Caco-2 (cell line): ENCODE results near the gene TEC. TPM values are rescaled to one million over a fixed set of nuclear protein-coding genes. Genes with fewer than 3 reads are reported as not detected.

Experiments used
- BruUV-seq: library from RNA; stranded (reverse); fragments of 400-500 nt; replicated peaks from 2 replicates; lab custom pipeline; 2021; lab: Mats Ljungman, UMichigan
- CTCF ChIA-PET: fragments of 300-600 bp; sonication (Branson Sonifier 250); formaldehyde crosslinking; loops from one replicate; lab custom pipeline; 2022; ENCODE audit warnings: antibody characterized with exemption; lab: Charles Lee
- POLR2A ChIA-PET: fragments of 300-600 bp; sonication (Branson Sonifier 250); formaldehyde crosslinking; loops from one replicate; lab custom pipeline; 2022; ENCODE audit warnings: antibody characterized with exemption; lab: Charles Lee
- DNase-seq, 2 experiments: peaks; one replicate each; pipeline versions ENCODE4 v3.0.0 to v3.0.0-alpha.2; 2020 to 2022
- H3K27me3 ChIP-seq: replicated peaks from 2 replicates; pipeline ENCODE4 v1.6.0; 2011; ENCODE audit warnings: low read length; ENCODE audit not compliant: control insufficient read depth, insufficient read depth
- H3K36me3 ChIP-seq: 2 replicates; pipeline ENCODE4 v1.5.1; 2011; ENCODE audit warnings: low read length; ENCODE audit not compliant: control insufficient read depth, insufficient read depth
- H3K4me1 ChIP-seq: fragments of 250-450 bp; sonication (Bioruptor Pico); 2 replicates; pipeline ENCODE4 v1.5.1; 2020; ENCODE audit warnings: mild to moderate bottlenecking
- H3K4me3 ChIP-seq: 2 replicates; pipeline ENCODE4 v1.5.1; 2011; ENCODE audit warnings: low read depth, mild to moderate bottlenecking, control low read depth, low read length
- H3K9me3 ChIP-seq: fragments of 250-450 bp; sonication (Bioruptor Pico); 2 replicates; pipeline ENCODE4 v1.5.1; 2020; ENCODE audit warnings: mild to moderate bottlenecking, moderate library complexity
- H3K27ac Mint-ChIP-seq: one replicate; pipeline ENCODE4 v1.8.0; 2022; ENCODE audit warnings: mixed read lengths; ENCODE audit not compliant: unreplicated experiment
- H3K27me3 Mint-ChIP-seq: one replicate; pipeline ENCODE4 v1.8.0; 2022; ENCODE audit warnings: mixed read lengths; ENCODE audit not compliant: insufficient read depth, unreplicated experiment
- H3K36me3 Mint-ChIP-seq: one replicate; pipeline ENCODE4 v1.8.0; 2022; ENCODE audit warnings: mild to moderate bottlenecking, mixed read lengths; ENCODE audit not compliant: insufficient read depth, unreplicated experiment
- H3K4me1 Mint-ChIP-seq: one replicate; pipeline ENCODE4 v1.8.0; 2022; ENCODE audit warnings: low read depth, mixed read lengths; ENCODE audit not compliant: unreplicated experiment
- H3K4me3 Mint-ChIP-seq: one replicate; pipeline ENCODE4 v1.8.0; 2022; ENCODE audit warnings: mild to moderate bottlenecking, moderate library complexity, mixed read lengths; ENCODE audit not compliant: unreplicated experiment
- H3K9me3 Mint-ChIP-seq: one replicate; pipeline ENCODE4 v1.8.0; 2022; ENCODE audit warnings: mixed read lengths; ENCODE audit not compliant: unreplicated experiment
- intact Hi-C: fragments of 100-400 bp; cut with micrococcal nuclease; formaldehyde crosslinking; loops from one replicate; pipeline ENCODE4 v1.10.0; 2022; ENCODE audit not compliant: unreplicated experiment
- total RNA-seq: library from RNA; stranded (reverse); gene quantifications from 2 replicates; pipeline ENCODE4 v1.2.3, GENCODE V29; 2022
- TF ChIP-seq, protein P1 (sequence below), 2 experiments: fragments of 200-600 bp in 1 of 2; IDR thresholded peaks; 1 replicate in 1 of 2; 2 replicates in 1 of 2; pipeline versions ENCODE4 v1.5.1 to v1.8.0; 2011 to 2022; ENCODE audit warnings: antibody characterized with exemption in 1 of 2, control low read depth in 1 of 2, inconsistent platforms in 1 of 2, low read depth in 1 of 2, low read length in 1 of 2, mild to moderate bottlenecking in 1 of 2, moderate library complexity in 1 of 2; ENCODE audit not compliant: insufficient read depth in 1 of 2, severe bottlenecking in 1 of 2, unreplicated experiment in 1 of 2

TEC gene
- total RNA-seq, 1 experiment from 2014 or later: 2.0 TPM

- TF ChIP-seq, protein P1, sequence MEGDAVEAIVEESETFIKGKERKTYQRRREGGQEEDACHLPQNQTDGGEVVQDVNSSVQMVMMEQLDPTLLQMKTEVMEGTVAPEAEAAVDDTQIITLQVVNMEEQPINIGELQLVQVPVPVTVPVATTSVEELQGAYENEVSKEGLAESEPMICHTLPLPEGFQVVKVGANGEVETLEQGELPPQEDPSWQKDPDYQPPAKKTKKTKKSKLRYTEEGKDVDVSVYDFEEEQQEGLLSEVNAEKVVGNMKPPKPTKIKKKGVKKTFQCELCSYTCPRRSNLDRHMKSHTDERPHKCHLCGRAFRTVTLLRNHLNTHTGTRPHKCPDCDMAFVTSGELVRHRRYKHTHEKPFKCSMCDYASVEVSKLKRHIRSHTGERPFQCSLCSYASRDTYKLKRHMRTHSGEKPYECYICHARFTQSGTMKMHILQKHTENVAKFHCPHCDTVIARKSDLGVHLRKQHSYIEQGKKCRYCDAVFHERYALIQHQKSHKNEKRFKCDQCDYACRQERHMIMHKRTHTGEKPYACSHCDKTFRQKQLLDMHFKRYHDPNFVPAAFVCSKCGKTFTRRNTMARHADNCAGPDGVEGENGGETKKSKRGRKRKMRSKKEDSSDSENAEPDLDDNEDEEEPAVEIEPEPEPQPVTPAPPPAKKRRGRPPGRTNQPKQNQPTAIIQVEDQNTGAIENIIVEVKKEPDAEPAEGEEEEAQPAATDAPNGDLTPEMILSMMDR (IDR thresholded peaks at IDR 0.05; ENCODE audit: insufficient read depth in 1 of 2, low read depth in 1 of 2, low read length in 1 of 2, severe bottlenecking in 1 of 2, unreplicated experiment in 1 of 2): no peak
- H3K9me3 ChIP-seq: no peaks in the 10 kb centered on the region
- H3K4me1 Mint-ChIP-seq: no peaks in the 10 kb centered on the region
Measured at GRCh38 chr4:48311896-48312295, 42.3 kb upstream of the TEC start.

GRCh38 chr4:48308901-48309300 lies 39.3 kb upstream of the TEC start:
- ChIA-PET POLR2A (no interaction called here), CTCF (no interaction called here)
- Mint-ChIP-seq H3K27me3 (no peaks in the 10 kb centered on the region), H3K4me3 (no peak overlapping the region), H3K36me3 (no peaks in the 10 kb centered on the region), H3K4me1 (no peaks in the 10 kb centered on the region), H3K9me3 (no peaks in the 10 kb centered on the region), H3K27ac (no peak overlapping the region)
- BruUV-seq: no TSS peak
- Histone ChIP-seq H3K27me3 (no peaks in the 10 kb centered on the region), H3K9me3 (no peaks in the 10 kb centered on the region), H3K36me3 (no peaks in the 10 kb centered on the region), H3K4me3 (no peak overlapping the region), H3K4me1 (no peaks in the 10 kb centered on the region)
- TF ChIP-seq, protein P1 (IDR thresholded peaks at IDR 0.05; ENCODE audit: insufficient read depth in 1 of 2, low read depth in 1 of 2, low read length in 1 of 2, severe bottlenecking in 1 of 2, unreplicated experiment in 1 of 2): no peak
- intact Hi-C loops: no loop called here
- no peak for DNase-seq

More at GRCh38 chr4:48311896-48312295, 42.3 kb upstream of the TEC start:
- CTCF ChIA-PET: no interaction called here
- POLR2A ChIA-PET: no interaction called here
- no peak for DNase-seq
- Mint-ChIP-seq H3K27me3 (no peaks in the 10 kb centered on the region), H3K27ac (no peak overlapping the region), H3K4me3 (no peak overlapping the region), H3K36me3 (no peaks in the 10 kb centered on the region), H3K9me3 (no peaks in the 10 kb centered on the region)
- no TSS peak for BruUV-seq
- Histone ChIP-seq H3K36me3 (no peaks in the 10 kb centered on the region), H3K4me1 (no peaks in the 10 kb centered on the region), H3K4me3 (no peak overlapping the region), H3K27me3 (no peaks in the 10 kb centered on the region)
- intact Hi-C loops: loop anchor here (10.0 kb wide), 1 partner anchor 173 kb away; the partner anchor contains the start of gene SLC10A4

DNA sequence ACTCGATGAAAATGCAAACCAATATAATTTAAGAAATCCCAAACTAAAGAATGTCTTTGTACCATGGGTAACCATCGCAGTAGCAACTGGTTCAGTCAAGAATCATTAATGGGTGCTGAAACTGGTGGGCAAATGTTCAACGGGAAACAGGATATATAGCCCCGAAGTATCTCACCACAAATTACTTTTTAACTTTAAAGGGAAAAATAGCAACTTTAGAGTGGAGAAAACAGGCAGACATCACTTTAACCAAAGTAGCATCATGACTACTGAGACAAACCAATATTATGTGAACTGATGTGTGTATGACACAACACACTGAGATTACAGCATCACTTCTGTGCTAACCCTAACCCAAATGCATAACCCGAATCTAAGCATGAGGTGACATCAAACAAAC lies 37.9 kb upstream of the TEC start:
- no peaks in the 10 kb centered on the region for H3K36me3 ChIP-seq
- DNase-seq: no peak
- Mint-ChIP-seq H3K9me3 (no peaks in the 10 kb centered on the region), H3K36me3 (no peaks in the 10 kb centered on the region), H3K27ac (no peak overlapping the region), H3K4me1 (no peaks in the 10 kb centered on the region), H3K27me3 (peaks cover 3% of the 10 kb centered on the region), H3K4me3 (no peak overlapping the region)
- no peak overlapping the region for H3K4me3 ChIP-seq
- ChIA-PET POLR2A (no interaction called here), CTCF (no interaction called here)
- H3K4me1 ChIP-seq: no peaks in the 10 kb centered on the region
- no TSS peak for BruUV-seq
- no peaks in the 10 kb centered on the region for H3K9me3 ChIP-seq
- TF ChIP-seq, protein P1 (IDR thresholded peaks at IDR 0.05; ENCODE audit: insufficient read depth in 1 of 2, low read depth in 1 of 2, low read length in 1 of 2, severe bottlenecking in 1 of 2, unreplicated experiment in 1 of 2): no peak
- intact Hi-C loops: no loop called here
- H3K27me3 ChIP-seq: no peaks in the 10 kb centered on the region
